Psoas muscle (tissue), 8 donors: ENCODE data around the gene RMDN2. TPM values are rescaled to one million over a fixed set of nuclear protein-coding genes. Genes with fewer than 3 reads are reported as not detected.
A peak's percentile ranks its signal among the peaks of the same experiment; 100 is the strongest.

Source experiments
- ATAC-seq, 4 donors: fragments of 200-7000 bp; cut with Tn5 transposase; one replicate each; pipeline ENCODE4 v1.9.1; 2020; ENCODE audit warnings: moderate library complexity in 3 of 4, mild to moderate bottlenecking in 2 of 4
- DNase-seq, 2 donors: peaks; one replicate each; pipeline ENCODE4 v3.0.0-alpha.2; 2020
- H3K27ac ChIP-seq: fragments of 200-600 bp; one replicate; pipeline ENCODE4 v1.8.0; 2022
- H3K27me3 ChIP-seq, 3 donors: fragments of 200-600 bp in 1 of 3; one replicate each; pipeline versions ENCODE4 v1.6.1 to v1.8.0; 2013 to 2022; ENCODE audit warnings: low read length in 2 of 3, mild to moderate bottlenecking in 2 of 3, moderate library complexity in 1 of 3; ENCODE audit not compliant: insufficient read depth in 3 of 3
- H3K36me3 ChIP-seq, 2 donors: fragments of 200-600 bp in 1 of 2; one replicate each; pipeline versions ENCODE4 v1.6.1 to v1.8.0; 2013 to 2022; ENCODE audit warnings: low read depth in 1 of 2, mild to moderate bottlenecking in 1 of 2, moderate library complexity in 1 of 2; ENCODE audit not compliant: insufficient read depth in 1 of 2
- H3K4me1 ChIP-seq: fragments of 200-600 bp; one replicate; pipeline ENCODE4 v1.8.0; 2022
- H3K4me3 ChIP-seq: fragments of 200-600 bp; one replicate; pipeline ENCODE4 v1.8.0; 2022; ENCODE audit warnings: mild to moderate bottlenecking
- H3K9me3 ChIP-seq: fragments of 200-600 bp; one replicate; pipeline ENCODE4 v1.8.0; 2022
- CTCF ChIP-seq: fragments of 200-600 bp; IDR thresholded peaks from one replicate; pipeline ENCODE4 v1.8.0; 2022; ENCODE audit warnings: antibody characterized with exemption
- WGBS, 3 donors: extraction: QIAGEN DNeasy Blood & Tissue Kit; methylation state at CpG; one replicate each; pipeline versions ENCODE4 v1.1.6 to v1.1.7; 2013; 5-methylcytosine and 5-hydroxymethylcytosine counted together
- intact Hi-C, 2 donors: fragments of 100-400 bp; cut with DNase I; formaldehyde crosslinking; loops; one replicate each; pipeline versions ENCODE4 v1.11.0 to v1.14.2; 2022
- polyA plus RNA-seq, 3 donors: library from polyadenylated mRNA; stranded (reverse); fragments of 200-250 nt; gene quantifications; one replicate each; pipeline ENCODE4 v1.2.3, GENCODE V29; 2013
- total RNA-seq, 4 donors: library from RNA; stranded (reverse); fragmentation: NEBNext Ultra II Directional in 2 of 4; extraction: Animal tissue kit (Norgen Biotek cat#: 25700) in 2 of 4; gene quantifications; one replicate each; pipeline versions ENCODE4 v1.2.1 to v1.2.4, GENCODE V29; 2021 to 2023
- donor health status: healthy with polysubstance abuse.
- donor health status: DM: no; HTN: no; CAD: no; lungs with moderate emphysema.
- donor health status: Bipolar disorder and iron deficiency.
- donor health status: healthy.
- donor health status: DM: yes; HTN: yes; CAD: no.
- donor health status: DM: no; HTN: no; CAD: no.
- donor health status: DM: no; HTN: no; CAD: no.
- donor health status: DM: yes; HTN: yes; CAD: no.

RMDN2 gene
- total and polyA plus RNA-seq, 7 donors: 2.1 to 5.5 (median 3.5) TPM

GRCh38 chr2:37890893-37891495 is 34.1 kb upstream of the RMDN2 start:
- Histone ChIP-seq H3K9me3 (no peaks in the 10 kb centered on the region), H3K27ac (no peak overlapping the region), H3K4me1 (no peaks in the 10 kb centered on the region), H3K36me3 (no peaks in the 10 kb centered on the region), H3K4me3 (no peak overlapping the region), H3K27me3 (no peaks in the 10 kb centered on the region)
- intact Hi-C loops: loop anchor here in 1 of 2 donors (10.0 kb wide), 1 partner anchor 374 kb away; no protein-coding TSS in a partner anchor
- ATAC-seq (peak; percentile 82 to 96 (median 90)), DNase-seq (peak; percentile 60 to 79)
- WGBS, 3 donors: 20 to 26% (median 23%) methylated on average over 8 of the region's 8 CpGs
- TF ChIP-seq CTCF: peak; percentile 82

DNA sequence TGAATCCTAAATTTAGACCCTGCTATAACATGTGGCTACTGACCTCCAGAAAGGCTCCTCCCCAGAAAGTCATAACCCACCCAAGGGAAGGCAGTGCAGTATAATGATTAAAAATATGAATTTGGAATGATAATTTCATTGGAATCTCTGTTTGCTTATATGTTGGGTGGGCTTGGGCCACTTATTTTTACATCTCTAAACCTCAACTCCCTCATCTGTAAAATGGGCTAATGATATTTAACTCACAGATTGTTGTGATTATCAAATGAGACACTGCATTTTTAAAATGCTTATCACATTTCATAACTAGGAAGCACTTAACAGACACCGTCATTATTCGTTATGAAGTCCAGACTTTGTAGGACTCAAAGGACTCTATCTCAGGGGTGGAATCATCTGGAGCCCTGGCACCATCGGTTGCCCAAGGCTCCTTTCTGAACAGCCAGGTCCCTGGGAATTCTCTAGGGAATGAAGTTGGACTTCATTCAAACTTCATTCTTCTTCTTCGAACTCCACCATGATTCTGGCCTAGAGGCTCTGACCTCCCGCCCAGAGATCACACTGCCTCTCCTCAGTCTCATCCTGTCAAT is 33.1 kb upstream of the RMDN2 start:
- H3K36me3 ChIP-seq: no peaks in the 10 kb centered on the region
- no peaks in the 10 kb centered on the region for H3K4me1 ChIP-seq
- no peak for DNase-seq
- no peak for ATAC-seq
- H3K27me3 ChIP-seq: no peaks in the 10 kb centered on the region
- TF ChIP-seq CTCF: no peak
- 47 to 57% (median 49%) methylated on average over 5 of the region's 5 CpGs for WGBS, 3 donors
- H3K9me3 ChIP-seq: no peaks in the 10 kb centered on the region
- intact Hi-C loops: loop anchor here in 1 of 2 donors (2.0 to 10.0 kb wide), 2 partner anchors 373 to 495 kb away; no protein-coding TSS in a partner anchor
- H3K27ac ChIP-seq: no peak overlapping the region
- H3K4me3 ChIP-seq: no peak overlapping the region

DNA sequence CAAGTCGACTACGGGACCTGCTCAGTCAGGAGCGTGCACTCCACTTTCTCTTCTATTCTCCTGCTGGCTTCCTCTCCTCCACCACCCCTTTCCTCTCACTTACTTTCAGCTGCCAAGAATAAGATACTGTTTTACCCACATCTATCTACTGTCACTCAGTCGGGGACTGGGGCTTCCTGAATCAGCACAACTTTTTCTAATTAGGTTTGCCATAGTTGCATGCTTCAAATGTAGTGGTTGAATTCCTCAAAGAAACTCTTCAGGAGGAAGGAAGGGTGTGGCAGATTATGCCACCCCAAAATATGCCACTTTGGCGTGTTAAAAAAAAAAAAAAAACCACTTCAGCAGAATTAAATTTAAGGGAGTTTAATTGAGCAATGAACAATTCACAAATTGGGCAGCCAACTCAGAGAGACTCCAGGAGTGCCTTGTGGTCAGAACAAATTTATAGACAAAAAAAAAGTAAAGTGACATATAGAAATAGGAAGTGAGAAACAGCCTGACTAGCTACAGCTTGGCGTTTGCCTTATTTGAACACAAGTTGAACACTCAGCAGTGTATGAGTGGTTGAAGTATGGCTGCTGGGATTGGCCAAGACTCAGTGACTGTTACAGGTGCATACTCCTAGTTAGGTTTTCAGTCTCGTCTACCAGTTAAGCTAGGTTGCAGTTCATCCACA is 32.5 kb upstream of the RMDN2 start:
- intact Hi-C loops: loop anchor here in 1 of 2 donors (2.0 to 10.0 kb wide), 2 partner anchors 372 to 496 kb away; no protein-coding TSS in a partner anchor
- no peak for ATAC-seq
- Histone ChIP-seq H3K36me3 (no peaks in the 10 kb centered on the region), H3K9me3 (no peaks in the 10 kb centered on the region), H3K4me3 (no peak overlapping the region), H3K4me1 (no peaks in the 10 kb centered on the region), H3K27me3 (no peaks in the 10 kb centered on the region), H3K27ac (no peak overlapping the region)
- 51 to 61% (median 56%) methylated on average over 7 of the region's 7 CpGs for WGBS, 3 donors
- TF ChIP-seq CTCF: no peak
- DNase-seq: no peak

DNA sequence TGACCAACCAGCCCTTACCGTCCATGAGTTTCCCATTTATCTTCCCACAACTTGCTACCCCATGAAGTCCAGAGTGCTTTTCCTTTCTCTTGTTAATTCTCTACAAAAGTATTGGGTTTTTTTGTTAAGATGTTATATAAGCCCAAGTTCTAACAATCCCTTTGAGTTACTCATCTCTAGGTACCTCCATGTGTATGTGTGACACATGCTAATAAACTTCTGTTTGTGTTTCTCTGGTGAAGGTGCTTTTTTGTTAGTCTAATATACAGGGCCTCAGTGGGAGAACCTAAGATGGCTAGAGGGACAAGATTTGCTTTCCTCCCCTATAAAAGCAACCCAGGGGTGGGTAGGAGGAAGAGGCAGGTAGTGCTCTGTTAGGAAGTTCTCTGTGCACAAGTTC is 31.8 kb upstream of the RMDN2 start:
- H3K9me3 ChIP-seq: no peaks in the 10 kb centered on the region
- no peak for DNase-seq
- H3K4me3 ChIP-seq: no peak overlapping the region
- H3K36me3 ChIP-seq: no peaks in the 10 kb centered on the region
- no peak for TF ChIP-seq CTCF
- WGBS, 3 donors: 92 to 97% (median 95%) methylated on average over 1 of the region's 1 CpG
- no peaks in the 10 kb centered on the region for H3K4me1 ChIP-seq
- ATAC-seq: no peak
- no peaks in the 10 kb centered on the region for H3K27me3 ChIP-seq
- intact Hi-C loops: loop anchor here in 1 of 2 donors (2.0 to 10.0 kb wide), 2 partner anchors 371 to 497 kb away; no protein-coding TSS in a partner anchor
- no peak overlapping the region for H3K27ac ChIP-seq
